ENCODE data around the gene ZNHIT1.

DNA sequence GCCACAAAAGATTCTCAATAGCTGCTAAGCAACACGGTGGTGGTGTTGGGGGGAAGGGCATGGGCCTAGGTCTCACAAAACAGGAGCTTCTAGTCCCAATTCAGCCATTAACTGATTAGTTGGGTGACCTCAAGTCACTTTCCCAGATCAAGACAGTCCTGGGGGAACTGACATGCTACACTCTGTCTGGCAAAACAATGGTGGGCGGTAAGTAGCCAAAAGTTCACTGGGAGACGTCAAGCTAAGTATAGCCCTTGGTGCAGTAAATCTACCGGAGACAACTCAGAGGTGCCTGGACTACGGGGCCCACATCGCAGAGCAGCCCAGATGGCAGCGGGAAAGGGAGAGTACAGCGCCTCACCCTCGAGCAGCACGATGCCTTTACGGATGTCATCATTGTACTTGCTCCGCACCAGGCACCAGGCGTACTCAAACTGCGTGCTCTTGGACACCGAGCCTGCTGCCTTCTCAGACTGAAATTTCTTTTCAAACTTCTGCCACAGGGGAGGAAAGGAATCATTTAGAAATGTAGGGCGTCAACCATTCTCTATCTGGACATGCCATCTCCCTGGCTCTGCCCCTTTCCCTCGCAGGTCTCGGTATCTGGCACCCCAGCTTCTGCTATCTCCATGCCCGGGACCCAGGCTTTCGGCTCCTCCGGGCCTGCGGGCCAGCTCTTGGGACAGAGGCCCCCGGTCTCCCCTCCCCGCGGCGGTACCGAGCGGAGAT is 25.8 kb downstream of the ZNHIT1 start:
- TF ChIP-seq POLR2AphosphoS5 (IDR thresholded peaks at IDR 0.05) = no peak
- TF ChIP-seq, protein P1, sequence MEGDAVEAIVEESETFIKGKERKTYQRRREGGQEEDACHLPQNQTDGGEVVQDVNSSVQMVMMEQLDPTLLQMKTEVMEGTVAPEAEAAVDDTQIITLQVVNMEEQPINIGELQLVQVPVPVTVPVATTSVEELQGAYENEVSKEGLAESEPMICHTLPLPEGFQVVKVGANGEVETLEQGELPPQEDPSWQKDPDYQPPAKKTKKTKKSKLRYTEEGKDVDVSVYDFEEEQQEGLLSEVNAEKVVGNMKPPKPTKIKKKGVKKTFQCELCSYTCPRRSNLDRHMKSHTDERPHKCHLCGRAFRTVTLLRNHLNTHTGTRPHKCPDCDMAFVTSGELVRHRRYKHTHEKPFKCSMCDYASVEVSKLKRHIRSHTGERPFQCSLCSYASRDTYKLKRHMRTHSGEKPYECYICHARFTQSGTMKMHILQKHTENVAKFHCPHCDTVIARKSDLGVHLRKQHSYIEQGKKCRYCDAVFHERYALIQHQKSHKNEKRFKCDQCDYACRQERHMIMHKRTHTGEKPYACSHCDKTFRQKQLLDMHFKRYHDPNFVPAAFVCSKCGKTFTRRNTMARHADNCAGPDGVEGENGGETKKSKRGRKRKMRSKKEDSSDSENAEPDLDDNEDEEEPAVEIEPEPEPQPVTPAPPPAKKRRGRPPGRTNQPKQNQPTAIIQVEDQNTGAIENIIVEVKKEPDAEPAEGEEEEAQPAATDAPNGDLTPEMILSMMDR (IDR thresholded peaks at IDR 0.05) = no peak

All from prostate gland (tissue), 2 donors.